ENCODE results near the gene LLCFC1.

LLCFC1 gene

GRCh38 chr7:142930126-142930730, 9.1 kb upstream of the LLCFC1 start:
- H3K4me3 ChIP-seq (replicated peaks; ENCODE audit: low read depth, low read length), result no peak overlapping the region
- no peak for TF ChIP-seq CTCF (IDR thresholded peaks at IDR 0.05; ENCODE audit: low read length, missing control alignments)
- no peak for DNase-seq (ENCODE audit: low read depth)

GRCh38 chr7:142932386-142933091, 6.7 kb upstream of the LLCFC1 start:
- no peak overlapping the region for H3K4me3 ChIP-seq (replicated peaks; ENCODE audit: low read depth, low read length)
- TF ChIP-seq CTCF (IDR thresholded peaks at IDR 0.05; ENCODE audit: low read length, missing control alignments), result no peak
- no peak for DNase-seq (ENCODE audit: low read depth)

- no peak for DNase-seq (ENCODE audit: low read depth)
These were observed 6.2 kb upstream of the LLCFC1 start for GRCh38 chr7:142933092-142933475.

GRCh38 chr7:142933624-142934023, 5.7 kb upstream of the LLCFC1 start, which contains the start of gene TRPV5:
Gene TRPV5 (minus strand): TSS chr7:142933746. CDS start chr7:142933459, 287 bp downstream.
- no peak within 1 kb of the TSS for H3K4me3 ChIP-seq (replicated peaks; ENCODE audit: low read depth, low read length)
- DNase-seq (ENCODE audit: low read depth), result no peak
- TF ChIP-seq CTCF (IDR thresholded peaks at IDR 0.05; ENCODE audit: low read length, missing control alignments), result no peak

More at GRCh38 chr7:142933092-142933475, 6.2 kb upstream of the LLCFC1 start:
- no peak for TF ChIP-seq CTCF (IDR thresholded peaks at IDR 0.05; ENCODE audit: low read length, missing control alignments)
- H3K4me3 ChIP-seq (replicated peaks; ENCODE audit: low read depth, low read length), result no peak overlapping the region

- H3K4me3 ChIP-seq (replicated peaks; ENCODE audit: low read depth, low read length), result no peak overlapping the region
- TF ChIP-seq CTCF (IDR thresholded peaks at IDR 0.05; ENCODE audit: low read length, missing control alignments), result no peak
- DNase-seq (ENCODE audit: low read depth), result no peak
These were observed 5.2 kb upstream of the LLCFC1 start for GRCh38 chr7:142934056-142934455.

- no peak for DNase-seq (ENCODE audit: low read depth)
- H3K4me3 ChIP-seq (replicated peaks; ENCODE audit: low read depth, low read length), result no peak overlapping the region
- TF ChIP-seq CTCF (IDR thresholded peaks at IDR 0.05; ENCODE audit: low read length, missing control alignments), result no peak
These were observed 3.2 kb upstream of the LLCFC1 start for GRCh38 chr7:142935941-142936565.

All from fibroblast of pulmonary artery (primary cell).